Retinal pigment epithelial cell (primary cell): ENCODE results near the gene ETFA.

ENCODE experiments used
- DNase-seq: peaks from one replicate; pipeline ENCODE4 v3.0.0-alpha.2; 2010; ENCODE audit warnings: low read depth
- H3K4me3 ChIP-seq: 2 replicates; pipeline ENCODE4 v1.5.1; 2011; ENCODE audit warnings: mild to moderate bottlenecking, low read length, control low read depth, moderate library complexity
- CTCF ChIP-seq: conservative IDR thresholded peaks from 2 replicates; pipeline ENCODE4 v1.5.1; 2011; ENCODE audit warnings: low read depth, low read length, control low read depth, inconsistent platforms

ETFA gene

GRCh38 chr15:76203346-76204108, 107.7 kb downstream of the ETFA start:
- no peak overlapping the region for H3K4me3 ChIP-seq
- TF ChIP-seq CTCF = no peak
- DNase-seq = no peak

GRCh38 chr15:76201536-76202255, 109.6 kb downstream of the ETFA start:
- no peak for DNase-seq
- H3K4me3 ChIP-seq = no peak overlapping the region
- no peak for TF ChIP-seq CTCF

- TF ChIP-seq CTCF = no peak
- DNase-seq = no peak
- H3K4me3 ChIP-seq = no peak overlapping the region
Measured at GRCh38 chr15:76200641-76201105, 110.6 kb downstream of the ETFA start.

- H3K4me3 ChIP-seq = no peak overlapping the region
- no peak for TF ChIP-seq CTCF
- DNase-seq = no peak
Measured at GRCh38 chr15:76200083-76200465, 111.2 kb downstream of the ETFA start.

GRCh38 chr15:76199106-76200082, 111.9 kb downstream of the ETFA start:
- no peak for DNase-seq
- no peak for TF ChIP-seq CTCF
- H3K4me3 ChIP-seq = no peak overlapping the region

- H3K4me3 ChIP-seq = no peak overlapping the region
- DNase-seq = no peak
- no peak for TF ChIP-seq CTCF
Measured at GRCh38 chr15:76198456-76199105, 112.7 kb downstream of the ETFA start.
